Right lobe of liver (tissue), 6 donors: ENCODE results near the gene DNA2. TPM values are rescaled to one million over a fixed set of nuclear protein-coding genes. Genes with fewer than 3 reads are reported as not detected.
A peak's percentile ranks its signal among the peaks of the same experiment; 100 is the strongest.

Source experiments
- ATAC-seq, 4 donors: fragments of 200-7000 bp; cut with Tn5 transposase; one replicate each; pipeline ENCODE4 v1.9.1; 2020; ENCODE audit warnings: mild to moderate bottlenecking in 4 of 4, moderate library complexity in 4 of 4
- DNase-seq, 3 donors: peaks; one replicate each; pipeline ENCODE4 v3.0.0-alpha.2; 2020
- H3K27ac ChIP-seq, 3 donors: fragments of 200-600 bp; one replicate each; pipeline ENCODE4 v1.8.0; 2022
- H3K27me3 ChIP-seq, 2 donors: fragments of 200-600 bp; one replicate each; pipeline ENCODE4 v1.8.0; 2022
- H3K36me3 ChIP-seq, 4 donors: fragments of 200-600 bp; sonication (generic) in 1 of 4; one replicate each; pipeline versions ENCODE4 v1.5.1 to v1.8.0; 2017 to 2022; ENCODE audit warnings: control low read depth in 1 of 4
- H3K4me1 ChIP-seq, 4 donors: fragments of 200-600 bp; sonication (generic) in 1 of 4; one replicate each; pipeline versions ENCODE4 v1.5.1 to v1.8.0; 2017 to 2022; ENCODE audit warnings: control low read depth in 1 of 4
- H3K4me3 ChIP-seq, 3 donors: fragments of 200-600 bp; one replicate each; pipeline ENCODE4 v1.8.0; 2022
- H3K9me3 ChIP-seq, 4 donors: fragments of 200-600 bp; sonication (generic) in 1 of 4; one replicate each; pipeline versions ENCODE4 v1.5.1 to v1.8.0; 2017 to 2022; ENCODE audit warnings: control low read depth in 1 of 4
- CTCF ChIP-seq, 4 donors: fragments of 200-600 bp in 3 of 4; fragments of 450-650 bp in 1 of 4; IDR thresholded peaks; one replicate each; pipeline versions ENCODE4 v1.5.1 to v1.8.0; 2016 to 2022; ENCODE audit warnings: antibody characterized with exemption in 4 of 4, mild to moderate bottlenecking in 2 of 4
- POLR2A ChIP-seq: fragments of 450-650 bp; IDR thresholded peaks from one replicate; pipeline ENCODE4 v1.6.1; 2017; ENCODE audit warnings: antibody characterized with exemption, mild to moderate bottlenecking
- WGBS: methylation state at CpG from one replicate; pipeline ENCODE4 v1.1.6; 2018; ENCODE audit warnings: low coverage, low lambda C conversion rate; ENCODE audit not compliant: insufficient coverage; ENCODE audit errors: missing lambda C conversion rate; 5-methylcytosine and 5-hydroxymethylcytosine counted together
- intact Hi-C, 2 donors: fragments of 100-400 bp; cut with DNase I; formaldehyde crosslinking; loops; one replicate each; pipeline versions ENCODE4 v1.11.2 to v1.14.1; 2022
- total RNA-seq, 6 experiments: library from RNA; depleted of rRNA in 2 of 6; stranded (reverse); fragments of >200 nt in 2 of 6; fragmentation: NEBNext Ultra II Directional in 3 of 6; extraction: Animal tissue kit (Norgen Biotek cat#: 25700) in 3 of 6; gene quantifications; one replicate each; pipeline versions ENCODE4 v1.1.0 to v1.2.4, GENCODE V29; 2016 to 2023
- donor health status: DM: no; HTN: yes; CAD: no.
- donor health status: DM: no; HTN: no; CAD: no.
- donor health status: DM: no; HTN: no; CAD: no.
- donor health status: DM: no; HTN: yes; CAD: no.
- donor health status: DM: no; HTN: yes; CAD: no.

Gene DNA2
- total RNA-seq, 6 experiments from 2014 or later = 2.6 to 18.9 (median 3.8) TPM

- no peaks in the 10 kb centered on the region for H3K27me3 ChIP-seq
- peak overlapping the region; percentile 96 to 100 (median 97) for H3K4me3 ChIP-seq
- peak; percentile 60 to 70 (median 64) for DNase-seq
- H3K4me1 ChIP-seq = no peaks in the 10 kb centered on the region
- H3K27ac ChIP-seq = peak overlapping the region; percentile 75 to 93 (median 76)
- WGBS = 1% methylated on average over 29 of the region's 38 CpGs
- ATAC-seq = peak; percentile 66 to 75 (median 70)
- peaks cover 0 to 5% (median 0%) of the 10 kb centered on the region in 4 donors for H3K36me3 ChIP-seq
- TF ChIP-seq POLR2A (no peak), CTCF (IDR thresholded peaks at IDR 0.05) (no peak)
- H3K9me3 ChIP-seq = no peaks in the 10 kb centered on the region
- intact Hi-C loops = no loop called here
Observed at GRCh38 chr10:68406111-68406814, 65.5 kb downstream of the DNA2 start.

- ATAC-seq (no peak), DNase-seq (no peak)
- Histone ChIP-seq H3K4me1 (no peaks in the 10 kb centered on the region), H3K4me3 (no peak overlapping the region), H3K36me3 (peaks cover 0 to 23% (median 0%) of the 10 kb centered on the region in 4 donors), H3K27ac (no peak overlapping the region), H3K27me3 (no peaks in the 10 kb centered on the region), H3K9me3 (no peaks in the 10 kb centered on the region)
- intact Hi-C loops = no loop called here
- 84% methylated on average over 4 of the region's 4 CpGs for WGBS
- TF ChIP-seq CTCF (IDR thresholded peaks at IDR 0.05) (no peak), POLR2A (no peak)
Observed at GRCh38 chr10:68403701-68404100, 68.1 kb downstream of the DNA2 start.

- no peak for DNase-seq
- Histone ChIP-seq H3K4me3 (no peak overlapping the region), H3K36me3 (peaks cover 0 to 23% (median 0%) of the 10 kb centered on the region in 4 donors), H3K9me3 (no peaks in the 10 kb centered on the region), H3K27ac (no peak overlapping the region), H3K27me3 (no peaks in the 10 kb centered on the region), H3K4me1 (no peaks in the 10 kb centered on the region)
- 75% methylated on average over 1 of the region's 1 CpG for WGBS
- no peak for ATAC-seq
- TF ChIP-seq CTCF (IDR thresholded peaks at IDR 0.05) (no peak), POLR2A (no peak)
- intact Hi-C loops = no loop called here
Observed at GRCh38 chr10:68402276-68402675, 69.5 kb downstream of the DNA2 start.

- no peak overlapping the region for H3K27ac ChIP-seq
- intact Hi-C loops = no loop called here
- H3K27me3 ChIP-seq = no peaks in the 10 kb centered on the region
- ATAC-seq = no peak
- no peak for TF ChIP-seq POLR2A
- TF ChIP-seq CTCF (IDR thresholded peaks at IDR 0.05) = no peak
- no peak overlapping the region for H3K4me3 ChIP-seq
- H3K4me1 ChIP-seq = no peaks in the 10 kb centered on the region
- WGBS = 94% methylated on average over 1 of the region's 1 CpG
- DNase-seq = no peak
- no peaks in the 10 kb centered on the region for H3K9me3 ChIP-seq
- H3K36me3 ChIP-seq = peaks cover 0 to 45% (median 0%) of the 10 kb centered on the region in 4 donors
Observed at GRCh38 chr10:68397005-68397404, 74.8 kb downstream of the DNA2 start.
